Left colon (tissue), 2 donors: ENCODE measurements around the gene TOM1L2. TPM values are rescaled to one million over a fixed set of nuclear protein-coding genes. Genes with fewer than 3 reads are reported as not detected.

Experiments used
- ATAC-seq: fragments of 200-7000 bp; cut with Tn5 transposase; one replicate; pipeline ENCODE4 v1.9.1; 2020; ENCODE audit warnings: mild to moderate bottlenecking, moderate library complexity
- DNase-seq, 2 donors: peaks; one replicate each; pipeline ENCODE4 v3.0.0-alpha.2; 2020
- intact Hi-C, 2 donors: fragments of 100-400 bp; cut with DNase I in 1 of 2; cut with micrococcal nuclease in 1 of 2; formaldehyde crosslinking; loops; one replicate each; pipeline versions ENCODE4 v1.11.2 to v1.14.0; 2022; cut with DNase I, micrococcal nuclease
- total RNA-seq, 2 donors: library from RNA; stranded (reverse); fragmentation: NEBNext Ultra II Directional; extraction: Animal tissue kit (Norgen Biotek cat#: 25700); gene quantifications; one replicate each; pipeline ENCODE4 v1.2.1, GENCODE V29; 2021
- donor health status: DM: no; HTN: no; CAD: no.
- donor health status: DM: yes; HTN: yes; CAD: no.

TOM1L2 gene
- total RNA-seq, 2 donors from 2014 or later: 55.5 to 72.9 TPM

DNA sequence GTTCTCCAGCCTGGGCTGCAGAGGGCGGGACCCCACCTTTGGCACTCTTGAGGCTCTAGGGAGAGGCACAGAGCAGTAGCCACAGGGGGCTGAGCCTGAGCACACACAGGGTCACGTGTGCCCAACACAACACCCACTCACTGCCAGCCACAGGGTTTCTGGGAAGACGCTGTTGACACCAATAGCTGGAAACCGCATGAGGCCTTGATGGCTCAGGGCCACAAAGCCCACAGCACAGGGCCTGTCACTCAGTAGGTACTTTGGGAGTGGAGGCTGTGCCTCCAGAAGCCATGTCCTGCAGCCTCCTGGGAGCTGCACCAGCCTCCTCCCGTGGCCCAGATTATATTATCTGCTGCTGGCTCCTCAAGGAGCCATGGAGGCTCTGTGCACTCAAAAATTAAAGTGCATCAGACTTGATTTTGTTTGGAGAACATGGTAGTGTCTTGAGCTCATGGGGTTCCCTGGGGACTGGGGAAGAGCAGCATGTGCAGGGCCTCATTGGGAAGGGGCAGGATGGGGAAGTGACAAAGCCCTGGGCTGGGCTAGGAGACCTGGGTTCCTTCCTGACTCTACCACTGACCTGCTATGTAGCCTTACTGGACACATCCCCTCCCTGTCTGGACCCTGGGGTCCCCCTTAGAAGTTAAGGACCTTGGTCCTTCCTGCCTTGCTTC lies 122.9 kb downstream of the TOM1L2 start:
- DNase-seq (peak; percentile 52 to 73), ATAC-seq (peak; percentile 44)
- intact Hi-C loops: no loop called here

- intact Hi-C loops: no loop called here
- no peak for ATAC-seq
These were observed 123.7 kb downstream of the TOM1L2 start for GRCh38 chr17:17848311-17849082.

GRCh38 chr17:17847726-17848125 lies 124.5 kb downstream of the TOM1L2 start:
- intact Hi-C loops: no loop called here
- DNase-seq (no peak), ATAC-seq (no peak)

More at GRCh38 chr17:17848311-17849082, 123.7 kb downstream of the TOM1L2 start:
- no peak for DNase-seq

DNA sequence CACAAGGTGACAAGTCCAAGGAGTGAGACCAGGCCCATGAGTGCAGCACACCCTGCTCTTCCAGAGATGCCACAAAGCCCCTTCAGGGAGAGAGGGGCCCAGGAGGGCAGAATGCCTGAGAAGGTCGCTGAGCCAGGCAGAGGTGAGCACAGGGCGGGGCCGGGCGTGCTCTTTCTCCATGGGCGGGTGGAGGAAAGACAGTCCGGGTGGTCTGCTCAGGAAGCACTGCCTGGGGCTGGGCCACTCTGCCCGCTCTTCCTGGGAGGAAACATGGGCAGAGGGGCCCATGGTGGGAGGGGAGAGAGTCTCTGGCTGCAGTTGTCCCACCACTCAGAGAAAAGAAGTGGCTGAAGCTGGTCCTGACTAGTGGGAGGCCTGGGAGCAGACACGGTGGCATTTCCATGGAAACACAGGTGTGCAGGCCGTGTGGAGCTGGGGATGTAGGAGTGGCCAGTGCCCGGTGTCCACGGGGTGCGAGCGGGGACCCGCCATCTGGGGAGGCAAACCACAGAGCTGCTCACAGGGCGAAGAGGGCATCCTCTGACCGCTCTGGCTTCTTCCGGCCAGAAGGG lies 125.0 kb downstream of the TOM1L2 start:
- intact Hi-C loops: no loop called here
- DNase-seq: no peak
- peak; percentile 30 for ATAC-seq

GRCh38 chr17:17846645-17847044 lies 125.6 kb downstream of the TOM1L2 start:
- intact Hi-C loops: no loop called here
- DNase-seq (no peak), ATAC-seq (no peak)

- DNase-seq (no peak), ATAC-seq (no peak)
- intact Hi-C loops: no loop called here
These were observed 126.2 kb downstream of the TOM1L2 start for GRCh38 chr17:17846003-17846402.

- intact Hi-C loops: no loop called here
- ATAC-seq (no peak), DNase-seq (no peak)
These were observed 127.0 kb downstream of the TOM1L2 start for GRCh38 chr17:17845046-17845775.

- ATAC-seq (no peak), DNase-seq (no peak)
- intact Hi-C loops: no loop called here
These were observed 127.7 kb downstream of the TOM1L2 start for GRCh38 chr17:17844500-17844899.

- no peak for DNase-seq
These were observed 128.1 kb downstream of the TOM1L2 start for GRCh38 chr17:17844079-17844478.

DNA sequence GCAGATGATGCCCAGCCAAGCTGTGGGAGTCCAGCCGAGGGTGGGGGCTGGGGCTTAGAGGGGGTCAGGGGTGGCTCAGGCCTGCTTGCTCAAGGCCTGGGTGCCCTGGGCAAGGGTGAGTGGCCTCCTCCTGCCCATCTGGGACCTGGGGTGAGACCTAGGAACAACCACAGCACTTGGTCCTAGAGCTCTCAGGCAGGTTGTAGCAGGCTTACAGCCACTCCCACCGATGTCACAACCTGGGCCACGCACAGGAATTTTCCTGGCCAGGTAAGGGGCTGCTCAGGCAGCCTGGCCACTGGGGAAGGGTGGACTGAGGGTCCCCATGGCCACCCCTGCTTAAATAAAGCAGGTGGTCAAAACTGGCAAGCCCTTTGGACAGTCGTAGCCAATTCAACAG lies 129.1 kb downstream of the TOM1L2 start:
- DNase-seq (no peak), ATAC-seq (no peak)
- intact Hi-C loops: no loop called here

More at GRCh38 chr17:17844079-17844478, 128.1 kb downstream of the TOM1L2 start:
- ATAC-seq: no peak
- intact Hi-C loops: no loop called here

DNA sequence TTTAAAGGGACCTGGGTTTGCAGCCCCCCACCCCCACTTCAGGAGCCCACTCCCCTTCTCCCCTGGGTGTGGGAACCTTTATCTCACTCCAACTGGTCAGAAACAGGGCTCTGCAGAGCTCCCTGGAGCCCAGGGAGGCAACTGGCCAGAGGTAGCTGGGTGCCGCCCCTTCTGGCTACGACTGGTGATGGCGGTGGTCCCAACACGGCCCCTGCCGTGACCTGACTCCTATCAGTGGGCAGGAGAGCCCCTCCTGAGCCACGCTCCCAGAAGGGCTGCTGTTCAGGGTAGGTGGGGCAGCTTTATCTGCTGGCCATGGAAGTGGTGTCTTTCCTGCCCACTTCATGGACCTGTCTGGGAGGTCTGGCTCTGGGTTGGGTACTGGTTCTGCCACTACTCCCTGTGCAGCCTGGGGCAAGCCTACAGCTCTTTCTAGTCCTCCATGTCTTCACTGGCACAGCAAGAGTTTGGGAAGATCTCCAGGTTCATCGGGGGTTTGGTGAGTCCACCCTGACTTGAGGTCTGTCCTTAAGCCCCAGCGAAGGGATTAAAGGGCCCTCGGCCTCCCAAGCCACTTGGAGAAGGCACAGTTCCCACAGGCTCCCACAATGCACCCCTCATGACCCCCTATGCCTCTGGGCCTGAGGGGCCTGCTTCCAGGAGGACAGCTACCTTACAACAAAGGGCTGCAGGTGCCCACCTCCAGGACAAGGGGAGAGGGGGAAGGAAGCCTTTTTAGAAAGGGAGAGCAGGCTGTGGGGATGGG lies 129.9 kb downstream of the TOM1L2 start:
- ATAC-seq: no peak
- intact Hi-C loops: no loop called here
- DNase-seq: no peak

DNA sequence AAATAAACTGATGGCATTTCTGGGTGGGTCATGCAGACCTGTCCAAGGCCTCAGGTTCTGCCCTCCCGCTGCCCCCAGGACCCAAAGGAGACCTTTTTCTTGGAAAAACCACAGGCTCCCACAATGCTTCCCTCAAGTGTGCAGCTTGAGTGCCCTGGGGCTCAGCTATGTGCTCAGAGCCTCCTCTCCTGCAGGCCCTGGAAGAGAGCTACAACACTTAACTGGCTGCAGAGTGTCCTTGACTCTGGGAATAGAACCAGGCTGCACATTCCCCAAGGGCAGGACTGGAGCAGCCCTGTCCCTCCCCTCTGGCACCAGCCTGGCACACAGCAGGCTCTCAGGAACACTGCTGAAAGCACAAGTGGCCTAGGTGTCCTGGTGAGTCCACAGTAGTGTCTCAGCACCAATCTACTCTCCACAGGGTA lies 130.6 kb downstream of the TOM1L2 start:
- DNase-seq: no peak
- ATAC-seq: no peak
- intact Hi-C loops: no loop called here

DNA sequence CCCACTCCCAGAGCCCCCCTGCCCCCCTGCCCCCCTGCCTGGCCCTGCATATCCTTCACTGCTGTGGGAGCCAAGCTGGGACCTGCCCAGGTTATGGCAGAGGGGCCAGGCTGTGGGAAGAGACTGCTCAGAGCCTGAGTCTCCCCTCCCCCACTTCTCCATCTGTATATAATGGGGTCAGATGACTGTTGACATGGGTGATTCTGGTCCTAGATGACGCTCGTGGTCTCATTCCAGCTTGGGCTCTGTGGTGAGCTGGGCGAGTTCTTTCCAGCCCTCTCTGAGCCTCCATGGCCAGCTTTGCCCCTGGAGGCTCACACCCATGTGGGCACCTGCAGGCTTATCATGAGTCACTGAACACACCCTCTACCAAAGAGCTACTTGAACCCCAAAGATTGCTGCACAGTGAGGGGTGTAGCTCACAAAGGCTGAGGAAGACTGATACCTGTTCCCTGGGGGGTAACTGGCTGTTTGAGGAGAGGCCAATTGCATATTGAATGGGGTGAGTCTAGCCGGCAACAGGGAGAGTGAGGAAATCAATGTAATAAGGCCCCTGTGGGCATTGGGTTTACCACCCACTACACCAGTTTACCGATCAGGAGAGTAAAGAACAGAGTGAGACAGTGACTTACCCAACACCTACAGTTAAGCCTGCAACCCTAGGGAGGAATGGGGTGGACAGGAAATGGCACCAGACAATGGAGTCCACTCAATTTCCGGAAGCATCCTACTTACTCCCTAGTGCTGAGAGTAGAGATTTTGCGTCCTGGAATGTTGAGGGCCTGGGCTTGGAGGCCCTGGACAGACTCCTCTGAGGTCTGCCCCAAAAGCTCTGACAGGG lies 131.2 kb downstream of the TOM1L2 start:
- intact Hi-C loops: no loop called here
- ATAC-seq (no peak), DNase-seq (peak in 1 of 2 donors; percentile 55)

- intact Hi-C loops: no loop called here
- peak; percentile 72 for ATAC-seq
These were observed 132.2 kb downstream of the TOM1L2 start for GRCh38 chr17:17839791-17840707.

DNA sequence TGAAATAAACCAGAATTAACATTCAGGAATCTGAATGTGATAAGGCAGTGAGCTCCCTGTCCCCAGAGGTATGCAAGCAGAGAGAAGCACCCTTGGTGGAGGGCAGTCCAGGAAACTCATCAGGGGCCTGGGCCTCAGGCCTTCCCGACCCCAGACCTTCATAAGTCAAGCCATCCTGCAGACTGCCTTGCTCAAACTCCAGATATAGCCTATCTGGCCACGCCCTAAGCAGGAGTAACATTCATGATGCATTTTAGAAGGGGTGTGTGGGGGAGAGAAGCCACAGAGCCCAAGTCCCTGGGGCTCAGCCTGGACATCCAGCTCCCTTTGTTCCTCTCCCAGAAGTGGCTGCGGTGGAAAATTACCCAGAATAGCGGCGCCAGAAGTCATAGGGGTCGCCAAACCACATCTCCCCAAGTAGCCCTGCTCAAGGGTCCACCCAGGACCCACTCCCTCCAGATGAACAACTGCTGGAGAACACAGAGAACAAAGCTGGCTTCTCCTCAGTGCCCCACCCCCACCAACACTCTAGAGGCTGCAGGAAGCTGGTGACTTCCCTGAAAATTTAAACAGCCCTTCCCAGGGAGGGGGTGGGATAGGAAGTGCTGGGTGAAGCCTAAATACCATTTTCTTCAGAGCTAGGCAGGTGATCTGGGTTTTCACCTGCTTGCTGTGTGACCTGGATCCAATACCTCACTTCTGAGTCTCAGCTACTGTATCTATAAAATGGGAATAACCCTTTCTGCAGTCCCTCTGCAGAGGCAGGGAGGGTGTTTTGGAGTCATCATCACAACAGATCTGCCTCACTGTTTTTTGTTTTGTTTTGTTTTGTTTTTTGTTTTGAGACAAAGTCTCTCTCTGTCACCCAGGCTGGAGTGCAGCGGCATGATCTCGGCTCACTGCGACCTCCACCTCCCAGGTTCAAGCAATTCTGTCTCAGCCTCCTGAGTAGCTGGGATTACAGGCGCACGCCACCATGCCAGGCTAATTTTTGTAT lies 133.9 kb downstream of the TOM1L2 start:
- intact Hi-C loops: no loop called here
- ATAC-seq: peak; percentile 28

More at GRCh38 chr17:17839791-17840707, 132.2 kb downstream of the TOM1L2 start:
- peak; percentile 94 to 95 for DNase-seq

More for the DNA sequence above, 133.9 kb downstream of the TOM1L2 start:
- DNase-seq: peak; percentile 88
